CD14-positive monocyte (primary cell): ENCODE data around the gene UST. TPM values are rescaled to one million over a fixed set of nuclear protein-coding genes. Genes with fewer than 3 reads are reported as not detected.
A peak's percentile ranks its signal among the peaks of the same experiment; 100 is the strongest.

Source experiments
- DNase-seq, 3 donors: peaks; one replicate each; pipeline ENCODE4 v3.0.0-alpha.2; 2011 to 2022
- H2AFZ ChIP-seq: 2 replicates; pipeline ENCODE4 v1.6.0; 2012; ENCODE audit warnings: mild to moderate bottlenecking, low read depth, low read length, inconsistent platforms; ENCODE audit not compliant: insufficient read depth, poor library complexity, severe bottlenecking
- H3K27ac ChIP-seq, 2 donors: 1 replicate in 1 of 2; 2 replicates in 1 of 2; pipeline ENCODE4 v1.5.1; 2012 to 2013; ENCODE audit warnings: low read length in 2 of 2, control low read depth in 1 of 2, inconsistent platforms in 1 of 2, low read depth in 1 of 2, mild to moderate bottlenecking in 1 of 2
- H3K27me3 ChIP-seq, 2 donors: one replicate each; pipeline versions ENCODE4 v1.6.0 to v1.6.1; 2011 to 2013; ENCODE audit warnings: low read length in 2 of 2; ENCODE audit not compliant: control insufficient read depth in 2 of 2, insufficient read depth in 2 of 2
- H3K36me3 ChIP-seq, 2 donors: replicated peaks in 1 of 2; 1 replicate in 1 of 2; 2 replicates in 1 of 2; pipeline versions ENCODE4 v1.5.1 to v1.6.1; 2012 to 2013; ENCODE audit warnings: low read length in 2 of 2, control low read depth in 1 of 2, inconsistent platforms in 1 of 2, mild to moderate bottlenecking in 1 of 2; ENCODE audit not compliant: insufficient read depth in 2 of 2, control insufficient read depth in 1 of 2
- H3K4me1 ChIP-seq, 2 donors: 1 replicate in 1 of 2; 2 replicates in 1 of 2; pipeline versions ENCODE4 v1.5.1 to v1.6.1; 2012 to 2013; ENCODE audit warnings: low read length in 2 of 2, control low read depth in 1 of 2, inconsistent platforms in 1 of 2, mild to moderate bottlenecking in 1 of 2, moderate library complexity in 1 of 2; ENCODE audit not compliant: insufficient read depth in 2 of 2, control insufficient read depth in 1 of 2
- H3K4me2 ChIP-seq: replicated peaks from 2 replicates; pipeline ENCODE3; 2012; ENCODE audit warnings: low read length, moderate library complexity, mild to moderate bottlenecking; ENCODE audit not compliant: poor library complexity, severe bottlenecking; ENCODE audit errors: extremely low read depth
- H3K4me3 ChIP-seq, 3 experiments: fragments of 200-600 bp in 1 of 3; sonication (generic) in 1 of 3; replicated peaks in 1 of 3; 1 replicate in 2 of 3; 2 replicates in 1 of 3; pipeline ENCODE4 v1.5.1; 2011 to 2013; ENCODE audit warnings: low read length in 3 of 3, mild to moderate bottlenecking in 3 of 3, control low read depth in 2 of 3, low read depth in 2 of 3, inconsistent platforms in 1 of 3, moderate library complexity in 1 of 3
- H3K79me2 ChIP-seq: 2 replicates; pipeline ENCODE4 v1.6.0; 2012; ENCODE audit warnings: mild to moderate bottlenecking, control low read depth, inconsistent platforms, low read length, moderate library complexity; ENCODE audit not compliant: insufficient read depth
- H3K9ac ChIP-seq: 2 replicates; pipeline ENCODE4 v1.6.0; 2017; ENCODE audit warnings: low read length, mild to moderate bottlenecking; ENCODE audit not compliant: insufficient read depth, poor library complexity, severe bottlenecking
- H3K9me3 ChIP-seq, 2 donors: replicated peaks in 1 of 2; 1 replicate in 1 of 2; 2 replicates in 1 of 2; pipeline versions ENCODE4 v1.5.1 to v1.6.1; 2012 to 2013; ENCODE audit warnings: low read length in 2 of 2, control low read depth in 1 of 2; ENCODE audit not compliant: control insufficient read depth in 1 of 2, insufficient read depth in 1 of 2
- H4K20me1 ChIP-seq: 2 replicates; pipeline ENCODE4 v1.6.0; 2012; ENCODE audit warnings: mild to moderate bottlenecking, low read length, control low read depth, moderate library complexity; ENCODE audit not compliant: insufficient read depth
- H3K27ac Mint-ChIP-seq, 7 donors: one replicate each; pipeline ENCODE4 v1.8.0; 2020; ENCODE audit warnings: mild to moderate bottlenecking in 7 of 7, mixed read lengths in 7 of 7, moderate library complexity in 6 of 7, inconsistent platforms in 2 of 7
- H3K27me3 Mint-ChIP-seq, 3 donors: one replicate each; pipeline ENCODE4 v1.8.0; 2021 to 2022; ENCODE audit warnings: low read depth in 3 of 3, mild to moderate bottlenecking in 3 of 3, mixed read lengths in 3 of 3, moderate library complexity in 3 of 3, inconsistent platforms in 1 of 3
- H3K36me3 Mint-ChIP-seq, 2 donors: one replicate each; pipeline ENCODE4 v1.8.0; 2020; ENCODE audit warnings: mixed read lengths in 2 of 2, inconsistent platforms in 1 of 2, mild to moderate bottlenecking in 1 of 2
- H3K4me1 Mint-ChIP-seq: one replicate; pipeline ENCODE4 v1.8.0; 2020; ENCODE audit warnings: mild to moderate bottlenecking, mixed read lengths
- H3K4me3 Mint-ChIP-seq, 2 donors: one replicate each; pipeline ENCODE4 v1.8.0; 2020; ENCODE audit warnings: mild to moderate bottlenecking in 2 of 2, mixed read lengths in 2 of 2, moderate library complexity in 1 of 2
- H3K9me3 Mint-ChIP-seq, 7 donors: one replicate each; pipeline ENCODE4 v1.8.0; 2020 to 2022; ENCODE audit warnings: mixed read lengths in 7 of 7, mild to moderate bottlenecking in 6 of 7, moderate library complexity in 6 of 7, inconsistent platforms in 2 of 7
- WGBS: methylation state at CpG from one replicate; pipeline ENCODE4 v1.1.5; 2013; ENCODE audit warnings: missing lambda C conversion rate; ENCODE audit not compliant: insufficient coverage; 5-methylcytosine and 5-hydroxymethylcytosine counted together
- intact Hi-C, 2 donors: fragments of 100-400 bp; cut with micrococcal nuclease; formaldehyde crosslinking; loops; one replicate each; pipeline versions ENCODE4 v1.15.0 to v1.15.1; 2023
- polyA plus RNA-seq, 3 donors: library from polyadenylated mRNA; depleted of rRNA in 1 of 3; unstranded in 2 of 3; stranded (reverse) in 1 of 3; fragments of 300-500 nt in 2 of 3; fragments of >200 nt in 1 of 3; fragmentation: Illumina TruSeq in 2 of 3; gene quantifications; 1 replicate in 2 of 3; 2 replicates in 1 of 3; pipeline ENCODE4 v1.2.3, GENCODE V29; 2012 to 2021
- TF ChIP-seq, protein P1 (sequence below): fragments of 200-600 bp; IDR thresholded peaks from one replicate; pipeline ENCODE4 v1.8.0; 2022; ENCODE audit warnings: antibody characterized with exemption, mild to moderate bottlenecking

The UST gene
- polyA plus RNA-seq, 3 donors, result 0.33 to 0.53 (median 0.48) TPM

DNA sequence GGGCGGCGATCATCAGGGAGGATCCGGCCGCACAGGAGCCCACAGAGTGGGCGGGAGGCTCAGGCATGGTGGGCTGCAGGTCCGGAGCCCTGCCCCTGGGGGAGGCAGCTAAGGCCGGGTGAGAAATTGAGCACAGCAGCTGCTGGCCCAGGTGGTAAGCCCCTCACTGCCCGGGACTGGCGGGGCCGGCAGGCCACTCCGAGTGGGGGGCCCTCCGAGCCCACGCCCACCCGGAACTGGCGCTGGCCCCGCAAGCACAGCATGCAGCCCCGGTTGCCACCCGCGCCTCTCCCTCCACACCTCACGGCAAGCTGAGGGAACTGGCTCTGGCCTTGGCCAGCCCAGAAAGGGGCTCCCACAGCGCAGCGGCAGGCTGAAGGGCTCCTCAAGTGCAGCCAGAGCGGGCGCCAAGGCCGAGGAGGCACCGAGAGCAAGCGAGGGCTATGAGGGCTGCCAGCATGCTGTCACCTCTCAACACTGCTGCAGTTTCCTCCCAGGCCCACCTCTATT lies 48.1 kb upstream of the UST start:
- Mint-ChIP-seq H3K27me3 (peaks cover 0 to 1% (median 0%) of the 10 kb centered on the region in 3 donors), H3K27ac (no peak overlapping the region), H3K4me1 (peaks cover 27% of the 10 kb centered on the region), H3K36me3 (peaks cover 0 to 3% of the 10 kb centered on the region in 2 donors), H3K4me3 (no peak overlapping the region), H3K9me3 (peaks cover 0 to 15% (median 5%) of the 10 kb centered on the region in 7 donors)
- intact Hi-C loops, result no loop called here
- Histone ChIP-seq H3K4me3 (no peak overlapping the region), H3K4me2 (no peak overlapping the region), H4K20me1 (no peaks in the 10 kb centered on the region), H3K27ac (no peak overlapping the region), H3K4me1 (peaks cover 24 to 31% of the 10 kb centered on the region in 2 donors), H3K27me3 (no peaks in the 10 kb centered on the region), H2AFZ (no peak overlapping the region), H3K36me3 (no peaks in the 10 kb centered on the region), H3K9me3 (no peaks in the 10 kb centered on the region), H3K9ac (no peak overlapping the region), H3K79me2 (no peaks in the 10 kb centered on the region)
- WGBS, result 97% methylated on average over 19 of the region's 27 CpGs
- no peak for DNase-seq
- TF ChIP-seq, protein P1, sequence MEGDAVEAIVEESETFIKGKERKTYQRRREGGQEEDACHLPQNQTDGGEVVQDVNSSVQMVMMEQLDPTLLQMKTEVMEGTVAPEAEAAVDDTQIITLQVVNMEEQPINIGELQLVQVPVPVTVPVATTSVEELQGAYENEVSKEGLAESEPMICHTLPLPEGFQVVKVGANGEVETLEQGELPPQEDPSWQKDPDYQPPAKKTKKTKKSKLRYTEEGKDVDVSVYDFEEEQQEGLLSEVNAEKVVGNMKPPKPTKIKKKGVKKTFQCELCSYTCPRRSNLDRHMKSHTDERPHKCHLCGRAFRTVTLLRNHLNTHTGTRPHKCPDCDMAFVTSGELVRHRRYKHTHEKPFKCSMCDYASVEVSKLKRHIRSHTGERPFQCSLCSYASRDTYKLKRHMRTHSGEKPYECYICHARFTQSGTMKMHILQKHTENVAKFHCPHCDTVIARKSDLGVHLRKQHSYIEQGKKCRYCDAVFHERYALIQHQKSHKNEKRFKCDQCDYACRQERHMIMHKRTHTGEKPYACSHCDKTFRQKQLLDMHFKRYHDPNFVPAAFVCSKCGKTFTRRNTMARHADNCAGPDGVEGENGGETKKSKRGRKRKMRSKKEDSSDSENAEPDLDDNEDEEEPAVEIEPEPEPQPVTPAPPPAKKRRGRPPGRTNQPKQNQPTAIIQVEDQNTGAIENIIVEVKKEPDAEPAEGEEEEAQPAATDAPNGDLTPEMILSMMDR, result no peak

DNA sequence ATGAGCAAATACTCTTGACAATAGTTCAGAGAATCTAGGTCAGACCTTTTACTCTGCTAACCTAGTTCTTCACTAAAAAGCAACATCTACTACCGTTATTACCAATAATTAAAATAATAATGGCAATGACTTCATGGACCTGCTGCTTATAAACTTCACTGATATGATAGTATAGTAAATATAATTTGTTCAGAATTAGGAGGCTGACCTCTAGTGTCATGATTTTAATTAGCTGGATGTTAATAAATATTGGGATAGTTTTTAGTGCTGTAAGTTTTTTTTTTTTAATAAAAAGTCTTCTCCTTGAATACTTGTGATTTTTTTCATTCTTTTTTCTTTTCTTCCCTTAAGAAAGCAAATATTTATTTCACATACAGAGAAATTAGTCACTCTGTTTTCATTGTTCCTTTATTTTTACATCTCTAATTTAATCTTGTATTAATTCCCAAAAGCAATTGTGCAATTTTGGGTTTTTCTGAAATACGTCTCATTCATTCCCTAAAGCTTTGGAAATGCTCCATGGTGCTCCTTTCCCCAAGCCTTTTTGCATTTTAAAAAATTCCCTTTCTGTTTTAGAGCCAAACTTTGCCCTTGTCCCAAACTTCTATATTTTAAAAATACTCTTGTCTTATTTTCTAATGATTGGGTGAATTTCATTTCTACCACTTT lies 46.6 kb upstream of the UST start:
- H3K9me3 ChIP-seq, result no peaks in the 10 kb centered on the region
- H3K4me1 ChIP-seq, result peaks cover 10 to 19% of the 10 kb centered on the region in 2 donors
- TF ChIP-seq, protein P1, result peak; percentile 48
- H3K27ac Mint-ChIP-seq, result peak overlapping the region in 5 of 7 donors; percentile 75 to 89 (median 83)
- no peaks in the 10 kb centered on the region for H3K27me3 ChIP-seq
- no peaks in the 10 kb centered on the region for H4K20me1 ChIP-seq
- peak overlapping the region; percentile 65 for H2AFZ ChIP-seq
- H3K4me3 ChIP-seq, result peak overlapping the region; percentile 55 to 97 (median 79)
- H3K36me3 ChIP-seq, result no peaks in the 10 kb centered on the region
- H3K27ac ChIP-seq, result peak overlapping the region in 1 of 2 donors; percentile 84
- H3K9me3 Mint-ChIP-seq, result peaks cover 0 to 13% (median 5%) of the 10 kb centered on the region in 7 donors
- H3K4me3 Mint-ChIP-seq, result peak overlapping the region; percentile 81 to 91
- H3K9ac ChIP-seq, result peak overlapping the region; percentile 48
- H3K4me2 ChIP-seq, result peak overlapping the region; percentile 92
- 0% methylated on average over 1 of the region's 2 CpGs for WGBS
- H3K36me3 Mint-ChIP-seq, result peaks cover 0 to 3% of the 10 kb centered on the region in 2 donors
- DNase-seq, result peak in 2 of 3 donors; percentile 47 to 56
- H3K4me1 Mint-ChIP-seq, result peaks cover 13% of the 10 kb centered on the region
- no peaks in the 10 kb centered on the region for H3K79me2 ChIP-seq
- H3K27me3 Mint-ChIP-seq, result peaks cover 0 to 1% (median 0%) of the 10 kb centered on the region in 3 donors
- intact Hi-C loops, result no loop called here
